Osteoblast (primary cell): Measurements from ENCODE around the gene JMJD1C. TPM values are rescaled to one million over a fixed set of nuclear protein-coding genes. Genes with fewer than 3 reads are reported as not detected.

Experiments used
- DNase-seq: peaks from one replicate; pipeline ENCODE4 v3.0.0; 2011; ENCODE audit warnings: low spot score, mixed read lengths; ENCODE audit not compliant: insufficient read length; ENCODE audit errors: missing footprints
- H2AFZ ChIP-seq: 2 replicates; pipeline ENCODE4 v1.6.0; 2011; ENCODE audit warnings: mild to moderate bottlenecking, low read length
- H3K27ac ChIP-seq: 2 replicates; pipeline ENCODE4 v1.5.1; 2011; ENCODE audit warnings: mild to moderate bottlenecking, low read depth, low read length, moderate library complexity
- H3K27me3 ChIP-seq: 2 replicates; pipeline ENCODE4 v1.6.0; 2012; ENCODE audit warnings: mild to moderate bottlenecking, control low read depth, inconsistent platforms, low read length, moderate library complexity; ENCODE audit not compliant: insufficient read depth
- H3K36me3 ChIP-seq: 2 replicates; pipeline ENCODE4 v1.5.1; 2011; ENCODE audit warnings: mild to moderate bottlenecking, low read length, control low read depth, moderate library complexity; ENCODE audit not compliant: insufficient read depth
- H3K4me1 ChIP-seq: 2 replicates; pipeline ENCODE4 v1.5.1; 2011; ENCODE audit warnings: mild to moderate bottlenecking, low read length, control low read depth, moderate library complexity; ENCODE audit not compliant: insufficient read depth
- H3K4me2 ChIP-seq: 2 replicates; pipeline ENCODE4 v1.6.0; 2011; ENCODE audit warnings: mild to moderate bottlenecking, low read length; ENCODE audit not compliant: insufficient read depth
- H3K4me3 ChIP-seq: fragments of 200-600 bp; sonication (generic); 3 replicates; pipeline ENCODE4 v1.5.1; 2012; ENCODE audit warnings: mild to moderate bottlenecking, low read length, inconsistent platforms; ENCODE audit not compliant: insufficient read depth
- H3K79me2 ChIP-seq: 2 replicates; pipeline ENCODE4 v1.6.0; 2012; ENCODE audit warnings: mild to moderate bottlenecking, low read length, control low read depth, inconsistent platforms; ENCODE audit not compliant: insufficient read depth
- H3K9me3 ChIP-seq: 2 replicates; pipeline ENCODE4 v1.5.1; 2011; ENCODE audit warnings: low read depth, low read length, control low read depth
- H4K20me1 ChIP-seq: 2 replicates; pipeline ENCODE4 v1.6.0; 2012; ENCODE audit warnings: mild to moderate bottlenecking, low read length, control low read depth; ENCODE audit not compliant: insufficient read depth
- total RNA-seq: library from RNA; depleted of rRNA; stranded (reverse); fragments of >200 nt; gene quantifications from 2 replicates; pipeline ENCODE4 v1.2.3, GENCODE V29; 2012
- TF ChIP-seq, protein P1 (sequence below): IDR thresholded peaks from 2 replicates; pipeline ENCODE4 v1.5.1; 2011; ENCODE audit warnings: mild to moderate bottlenecking, low read depth, low read length, moderate library complexity; ENCODE audit errors: extremely low read depth

The JMJD1C gene
- total RNA-seq, 1 donor: 92.6 TPM

DNA sequence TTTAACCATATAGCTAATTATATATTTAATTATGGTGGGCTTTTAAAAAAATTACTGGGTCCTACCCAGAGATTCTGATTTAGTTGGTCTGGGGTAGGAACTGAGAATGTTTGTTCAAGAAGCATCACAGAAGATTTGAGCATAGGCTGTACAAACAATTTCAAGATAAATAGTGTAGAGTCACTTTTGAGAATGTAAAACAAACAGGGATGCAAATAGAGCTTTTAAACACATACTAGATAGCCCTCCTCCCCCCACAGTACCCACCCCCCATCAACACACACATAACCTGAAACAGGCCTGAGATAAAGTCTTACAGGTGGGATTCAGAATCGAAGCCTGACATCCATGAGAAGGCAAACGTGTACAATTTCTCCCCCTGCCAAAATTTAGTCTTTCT lies 39.8 kb upstream of the JMJD1C start:
- H3K36me3 ChIP-seq: no peaks in the 10 kb centered on the region
- no peaks in the 10 kb centered on the region for H3K4me1 ChIP-seq
- H3K9me3 ChIP-seq: no peaks in the 10 kb centered on the region
- H3K27ac ChIP-seq: no peak overlapping the region
- H3K4me3 ChIP-seq: no peak overlapping the region
- H2AFZ ChIP-seq: no peak overlapping the region
- TF ChIP-seq, protein P1, sequence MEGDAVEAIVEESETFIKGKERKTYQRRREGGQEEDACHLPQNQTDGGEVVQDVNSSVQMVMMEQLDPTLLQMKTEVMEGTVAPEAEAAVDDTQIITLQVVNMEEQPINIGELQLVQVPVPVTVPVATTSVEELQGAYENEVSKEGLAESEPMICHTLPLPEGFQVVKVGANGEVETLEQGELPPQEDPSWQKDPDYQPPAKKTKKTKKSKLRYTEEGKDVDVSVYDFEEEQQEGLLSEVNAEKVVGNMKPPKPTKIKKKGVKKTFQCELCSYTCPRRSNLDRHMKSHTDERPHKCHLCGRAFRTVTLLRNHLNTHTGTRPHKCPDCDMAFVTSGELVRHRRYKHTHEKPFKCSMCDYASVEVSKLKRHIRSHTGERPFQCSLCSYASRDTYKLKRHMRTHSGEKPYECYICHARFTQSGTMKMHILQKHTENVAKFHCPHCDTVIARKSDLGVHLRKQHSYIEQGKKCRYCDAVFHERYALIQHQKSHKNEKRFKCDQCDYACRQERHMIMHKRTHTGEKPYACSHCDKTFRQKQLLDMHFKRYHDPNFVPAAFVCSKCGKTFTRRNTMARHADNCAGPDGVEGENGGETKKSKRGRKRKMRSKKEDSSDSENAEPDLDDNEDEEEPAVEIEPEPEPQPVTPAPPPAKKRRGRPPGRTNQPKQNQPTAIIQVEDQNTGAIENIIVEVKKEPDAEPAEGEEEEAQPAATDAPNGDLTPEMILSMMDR: no peak
- no peaks in the 10 kb centered on the region for H3K27me3 ChIP-seq
- peaks cover 2% of the 10 kb centered on the region for H4K20me1 ChIP-seq
- DNase-seq: no peak
- no peak overlapping the region for H3K4me2 ChIP-seq
- H3K79me2 ChIP-seq: peaks cover 91% of the 10 kb centered on the region

DNA sequence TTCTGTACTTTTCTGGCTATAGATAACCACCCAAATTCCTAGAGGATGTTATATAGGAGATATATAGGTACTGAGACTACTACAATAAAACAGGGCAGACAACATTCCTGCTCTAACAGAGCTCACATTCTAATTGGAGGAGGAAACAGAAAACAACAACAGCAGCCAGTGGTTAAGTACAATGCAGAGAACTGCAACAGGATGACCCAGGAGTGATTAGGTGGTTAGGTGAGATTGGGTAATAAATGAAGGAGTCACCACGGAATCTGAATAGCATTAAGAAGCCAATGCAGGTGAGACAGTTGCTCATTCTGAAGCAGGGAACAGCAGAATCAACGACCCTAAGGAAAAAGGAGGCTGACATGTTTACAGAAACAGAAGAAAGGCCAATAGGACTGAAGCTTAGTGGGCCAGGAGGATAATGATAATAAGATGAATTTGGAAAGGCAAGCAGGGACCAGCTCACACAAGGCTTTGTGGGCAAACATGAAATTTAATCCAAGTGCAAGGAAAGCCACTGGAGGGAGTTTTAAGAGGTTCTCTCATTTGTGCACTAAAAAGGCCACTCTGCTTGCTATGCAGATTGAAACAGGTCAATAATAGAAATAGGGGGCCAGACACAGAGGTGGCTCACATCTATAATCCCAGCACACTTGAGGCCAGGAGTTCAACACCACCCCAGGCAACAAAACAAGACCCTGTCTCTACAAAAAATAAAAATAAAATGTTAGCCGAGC lies 38.5 kb upstream of the JMJD1C start:
- H3K36me3 ChIP-seq: no peaks in the 10 kb centered on the region
- no peaks in the 10 kb centered on the region for H3K27me3 ChIP-seq
- H3K4me3 ChIP-seq: no peak overlapping the region
- no peak overlapping the region for H3K4me2 ChIP-seq
- H3K27ac ChIP-seq: no peak overlapping the region
- peaks cover 90% of the 10 kb centered on the region for H3K79me2 ChIP-seq
- H4K20me1 ChIP-seq: peaks cover 6% of the 10 kb centered on the region
- H2AFZ ChIP-seq: no peak overlapping the region
- H3K4me1 ChIP-seq: no peaks in the 10 kb centered on the region
- no peak for DNase-seq
- TF ChIP-seq, protein P1: peak; percentile 10
- no peaks in the 10 kb centered on the region for H3K9me3 ChIP-seq

DNA sequence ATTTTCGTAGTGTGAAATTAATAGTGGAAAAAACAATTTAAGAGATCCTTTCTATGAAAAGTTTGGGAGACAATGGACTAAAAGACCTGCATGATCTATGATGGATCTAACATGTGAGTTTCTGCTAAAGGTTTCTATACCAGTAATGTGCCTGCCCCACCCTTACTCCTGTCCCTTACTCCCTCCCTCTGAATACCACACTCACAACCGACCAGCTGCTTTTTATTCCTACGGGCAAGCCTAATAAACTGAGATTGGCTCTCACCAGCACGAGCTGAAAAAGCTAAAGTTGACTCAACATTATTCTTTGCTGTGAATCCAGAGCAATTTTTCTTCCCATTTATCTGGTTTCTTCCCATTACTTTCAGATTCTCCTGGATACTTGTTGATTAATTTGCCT lies 37.6 kb upstream of the JMJD1C start:
- H3K4me3 ChIP-seq: no peak overlapping the region
- no peak for DNase-seq

GRCh38 chr10:63502832-63503231 lies 37.1 kb upstream of the JMJD1C start:
- Histone ChIP-seq H3K36me3 (no peaks in the 10 kb centered on the region), H3K4me2 (no peak overlapping the region), H2AFZ (no peak overlapping the region), H4K20me1 (peaks cover 14% of the 10 kb centered on the region), H3K27ac (no peak overlapping the region), H3K4me3 (no peak overlapping the region), H3K4me1 (no peaks in the 10 kb centered on the region), H3K9me3 (no peaks in the 10 kb centered on the region), H3K79me2 (peaks cover 90% of the 10 kb centered on the region), H3K27me3 (no peaks in the 10 kb centered on the region)
- DNase-seq: no peak
- TF ChIP-seq, protein P1: no peak

More for the DNA sequence above, 37.6 kb upstream of the JMJD1C start:
- H3K36me3 ChIP-seq: no peaks in the 10 kb centered on the region
- TF ChIP-seq, protein P1: no peak
- H3K9me3 ChIP-seq: no peaks in the 10 kb centered on the region
- H2AFZ ChIP-seq: no peak overlapping the region
- no peak overlapping the region for H3K27ac ChIP-seq
- H3K4me1 ChIP-seq: no peaks in the 10 kb centered on the region
- peaks cover 90% of the 10 kb centered on the region for H3K79me2 ChIP-seq
- no peaks in the 10 kb centered on the region for H3K27me3 ChIP-seq
- H4K20me1 ChIP-seq: peaks cover 14% of the 10 kb centered on the region
- H3K4me2 ChIP-seq: no peak overlapping the region
